Stimulated activated CD4-positive, alpha-beta T cell treated with anti-CD3 and anti-CD28 coated beads, Interleukin-4, amount 100 ng/mL, for 48 hours (primary cell): ENCODE results near the gene PROCA1.
"Not testable (repeated sequence)": the region's sequence is repeated elsewhere in the genome, so short reads cannot be mapped to it uniquely, and the experiment has no call there.

ENCODE experiments used
- DNase-seq, 2 donors: peaks; one replicate each; pipeline ENCODE4 v3.0.0-alpha.2; 2020; ENCODE audit warnings: low read depth in 2 of 2

The PROCA1 gene

GRCh38 chr17:28675980-28676379 lies 35.7 kb downstream of the PROCA1 start:
- DNase-seq = no peak

GRCh38 chr17:28675490-28675889 lies 36.2 kb downstream of the PROCA1 start:
- DNase-seq = no peak

- no peak for DNase-seq
Measured at GRCh38 chr17:28669918-28670317, 41.8 kb downstream of the PROCA1 start.

- DNase-seq = no peak
Measured at GRCh38 chr17:28667870-28668269, 43.8 kb downstream of the PROCA1 start.

- DNase-seq = no peak
Measured at GRCh38 chr17:28665994-28666393, 45.7 kb downstream of the PROCA1 start.

- no peak for DNase-seq
Measured at GRCh38 chr17:28663723-28664122, 48.0 kb downstream of the PROCA1 start.

GRCh38 chr17:28662527-28662829 lies 49.2 kb downstream of the PROCA1 start:
- no peak for DNase-seq

- peak; percentile 94 to 97 for DNase-seq
Measured at GRCh38 chr17:28661635-28662526, 49.8 kb downstream of the PROCA1 start, which contains the start of the genes SDF2 and SUPT6H. TSS of gene SDF2 (minus strand) at chr17:28661906. CDS start at chr17:28661876, 30 bp downstream. TSS of gene SUPT6H (plus strand) at chr17:28662205. CDS start at chr17:28673402, 11,197 bp downstream.

- DNase-seq = not testable (repeated sequence)
Measured at GRCh38 chr17:28659497-28659881, 52.2 kb downstream of the PROCA1 start.

GRCh38 chr17:28658766-28659496 lies 52.8 kb downstream of the PROCA1 start:
- DNase-seq = not testable (repeated sequence)

GRCh38 chr17:28658342-28658741 lies 53.3 kb downstream of the PROCA1 start:
- DNase-seq = not testable (repeated sequence)

GRCh38 chr17:28657756-28658155 lies 53.9 kb downstream of the PROCA1 start:
- DNase-seq = no peak

GRCh38 chr17:28655160-28655559 lies 56.5 kb downstream of the PROCA1 start:
- DNase-seq = no peak
